ENCODE measurements around the gene PRDX5. TPM values are rescaled to one million over a fixed set of nuclear protein-coding genes. Genes with fewer than 3 reads are reported as not detected.

PRDX5 gene
- total RNA-seq: 173 and 299 TPM in 2 replicates

GRCh38 chr11:64317961-64318765 lies at the start of gene PRDX5:
TSS of gene PRDX5 (plus strand) at chr11:64318121. CDS start at chr11:64318216, 95 bp downstream.
- DNase-seq (ENCODE audit: low read depth, low spot score): peak; percentile 74

GRCh38 chr11:64268893-64269539 lies 48.9 kb upstream of the PRDX5 start:
- no peak for DNase-seq (ENCODE audit: low read depth, low spot score)

GRCh38 chr11:64269540-64270220 lies 48.2 kb upstream of the PRDX5 start:
- peak; percentile 99 for DNase-seq (ENCODE audit: low read depth, low spot score)

GRCh38 chr11:64275031-64275800 lies 42.7 kb upstream of the PRDX5 start:
- no peak for DNase-seq (ENCODE audit: low read depth, low spot score)

- DNase-seq (ENCODE audit: low read depth, low spot score): no peak
Observed at GRCh38 chr11:64275841-64276240, 42.1 kb upstream of the PRDX5 start.

- DNase-seq (ENCODE audit: low read depth, low spot score): no peak
Observed at GRCh38 chr11:64276653-64277431, 41.1 kb upstream of the PRDX5 start.

- no peak for DNase-seq (ENCODE audit: low read depth, low spot score)
Observed at GRCh38 chr11:64278576-64279190, 39.2 kb upstream of the PRDX5 start.

- no peak for DNase-seq (ENCODE audit: low read depth, low spot score)
Observed at GRCh38 chr11:64281957-64282770, 35.8 kb upstream of the PRDX5 start.

GRCh38 chr11:64283092-64283491 lies 34.8 kb upstream of the PRDX5 start:
- no peak for DNase-seq (ENCODE audit: low read depth, low spot score)

- no peak for DNase-seq (ENCODE audit: low read depth, low spot score)
Observed at GRCh38 chr11:64284048-64284961, 33.6 kb upstream of the PRDX5 start, which contains the start of gene BAD. TSS of gene BAD (minus strand) at chr11:64284665. CDS start at chr11:64284368, 297 bp downstream.

- DNase-seq (ENCODE audit: low read depth, low spot score): no peak
Observed at GRCh38 chr11:64284962-64285884, 32.7 kb upstream of the PRDX5 start, which contains the start of gene GPR137. TSS of gene GPR137 (plus strand) at chr11:64285848. CDS start at chr11:64286525, 677 bp downstream.

GRCh38 chr11:64285885-64286800 lies 31.8 kb upstream of the PRDX5 start:
- DNase-seq (ENCODE audit: low read depth, low spot score): no peak

- no peak for DNase-seq (ENCODE audit: low read depth, low spot score)
Observed at GRCh38 chr11:64286801-64287159, 31.1 kb upstream of the PRDX5 start.

- DNase-seq (ENCODE audit: low read depth, low spot score): no peak
Observed at GRCh38 chr11:64287676-64288352, 30.1 kb upstream of the PRDX5 start.

GRCh38 chr11:64288353-64288750 lies 29.6 kb upstream of the PRDX5 start:
- DNase-seq (ENCODE audit: low read depth, low spot score): no peak

Data from pulmonary artery endothelial cell (primary cell).